Bronchial smooth muscle cell (primary cell): ENCODE measurements around the gene ZNF382. TPM values are rescaled to one million over a fixed set of nuclear protein-coding genes. Genes with fewer than 3 reads are reported as not detected.

Source experiments
- total RNA-seq: library from RNA; depleted of rRNA; stranded (reverse); fragments of >200 nt; gene quantifications from 2 replicates; pipeline ENCODE4 v1.2.1, GENCODE V29; 2014

The ZNF382 gene
- total RNA-seq, result 3.5 and 9.0 TPM in 2 replicates

DNA sequence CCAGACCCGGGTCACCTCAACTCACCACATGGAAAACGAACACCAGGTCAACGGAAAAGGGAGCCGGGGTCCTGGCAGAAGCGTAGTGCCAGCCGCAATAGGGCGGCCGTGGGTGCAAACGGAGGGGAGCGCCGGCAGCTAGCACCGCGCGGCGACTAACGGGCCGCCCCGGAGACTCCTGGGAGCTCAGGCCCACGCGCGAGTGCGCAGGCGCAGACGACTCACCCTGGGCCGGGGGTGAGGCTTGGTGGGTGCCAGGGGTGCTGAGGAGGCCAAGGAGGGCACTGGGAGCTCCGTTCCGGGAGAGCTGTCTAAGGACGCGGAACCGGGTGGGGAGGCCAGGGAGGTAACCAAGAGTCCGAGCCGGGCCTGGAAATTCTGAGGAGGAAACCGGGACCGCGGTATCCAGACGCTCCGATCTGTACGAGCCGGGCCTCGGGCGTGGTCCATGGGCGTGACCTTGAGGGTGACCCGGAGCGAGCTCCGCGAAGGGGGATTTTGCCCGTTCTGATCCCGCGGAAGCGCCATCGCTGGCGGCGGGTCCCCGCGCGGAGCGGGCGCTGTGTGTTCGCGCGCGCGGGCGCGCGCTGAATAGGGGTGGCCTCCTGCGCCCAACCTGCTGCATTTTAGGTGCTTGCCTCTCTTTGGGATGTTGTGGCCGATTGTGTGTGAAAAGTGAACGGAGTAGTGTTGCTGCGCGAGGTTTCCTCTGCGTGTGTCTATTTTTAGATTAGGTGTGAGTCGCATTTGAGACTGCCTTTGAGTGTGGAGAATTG is at the start of gene ZNF382:
TSS of gene ZNF382 (plus strand) at position 213 of the 776 bp plus-strand sequence. CDS start 4,602 bp downstream, outside the sequence.

DNA sequence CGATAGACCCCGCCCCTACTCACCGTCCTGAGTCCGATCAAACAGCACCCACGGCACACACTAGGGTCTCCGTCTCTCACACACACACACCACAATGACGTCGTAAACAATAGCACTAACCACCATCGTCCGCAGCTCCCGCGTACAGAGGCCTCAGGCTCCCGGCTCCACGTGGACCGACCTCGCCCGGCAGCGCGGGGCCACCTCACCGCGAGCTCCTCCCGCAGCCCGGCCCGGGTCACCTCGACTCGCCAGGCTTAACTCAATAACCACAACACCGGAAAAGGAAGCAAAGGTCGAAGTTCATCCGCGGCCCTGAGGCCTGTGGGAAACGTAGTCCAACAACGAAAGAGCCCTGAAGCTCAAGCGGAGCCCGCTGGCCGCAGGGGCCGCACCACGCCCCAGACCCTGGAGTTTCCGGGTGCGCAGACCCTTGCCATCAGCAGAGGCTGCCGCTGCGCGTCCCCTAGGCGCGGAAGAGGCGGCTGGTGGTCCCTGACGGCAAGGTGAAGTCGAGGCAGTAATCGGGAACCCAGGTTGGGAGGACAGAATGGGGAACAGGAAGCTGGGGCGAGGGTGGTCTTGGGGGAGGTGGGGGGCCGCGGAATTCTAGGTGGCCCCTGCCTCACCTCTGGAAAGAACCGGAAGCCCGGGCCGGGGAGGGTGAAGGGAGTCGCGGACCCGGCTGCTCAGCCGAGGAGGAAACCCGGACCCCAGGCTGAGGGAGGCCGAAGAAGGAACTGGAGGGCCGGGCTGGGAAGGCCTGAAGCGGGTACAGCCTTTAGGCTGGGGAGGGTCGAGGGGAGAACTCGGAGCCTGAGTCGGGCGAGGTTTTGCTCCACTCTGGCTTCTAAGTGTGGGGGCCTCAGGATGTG is 31.9 kb upstream of the ZNF382 start, which contains the start of gene ZNF529:
TSS of gene ZNF529 (minus strand) at position 273 of the 875 bp plus-strand sequence. CDS start 946 bp downstream, outside the sequence.

Other genes starting within 250 kb of the ZNF382 start
- 5.0 and 6.0 TPM in 2 replicates for gene ZFP14, start 226.1 kb upstream of the ZNF382 start, total RNA-seq
- 5.3 and 6.1 TPM in 2 replicates for gene ZFP82, start 186.7 kb upstream of the ZNF382 start, total RNA-seq
- gene ZNF566, start 115.8 kb upstream of the ZNF382 start, total RNA-seq, result 7.6 and 9.3 TPM in 2 replicates
- gene ZNF260, start 77.0 kb upstream of the ZNF382 start, total RNA-seq, result 6.9 and 12.6 TPM in 2 replicates
- 6.9 and 8.8 TPM in 2 replicates for gene ZNF529, start 32.0 kb upstream of the ZNF382 start, total RNA-seq
- 13.9 and 17.6 TPM in 2 replicates for gene ZNF461, start 61.5 kb downstream of the ZNF382 start, total RNA-seq
- 3.9 and 6.7 TPM in 2 replicates for gene ZNF567, start 82.3 kb downstream of the ZNF382 start, total RNA-seq
- 1.3 TPM in 2 replicates for gene ZNF850, start 167.5 kb downstream of the ZNF382 start, total RNA-seq
- gene ZNF790, start 233.1 kb downstream of the ZNF382 start, total RNA-seq, result 7.4 and 8.8 TPM in 2 replicates
- gene ZNF345, start 245.6 kb downstream of the ZNF382 start, total RNA-seq, result 3.2 and 4.0 TPM in 2 replicates